ENCODE measurements around the gene SORBS2.

Gene SORBS2

DNA sequence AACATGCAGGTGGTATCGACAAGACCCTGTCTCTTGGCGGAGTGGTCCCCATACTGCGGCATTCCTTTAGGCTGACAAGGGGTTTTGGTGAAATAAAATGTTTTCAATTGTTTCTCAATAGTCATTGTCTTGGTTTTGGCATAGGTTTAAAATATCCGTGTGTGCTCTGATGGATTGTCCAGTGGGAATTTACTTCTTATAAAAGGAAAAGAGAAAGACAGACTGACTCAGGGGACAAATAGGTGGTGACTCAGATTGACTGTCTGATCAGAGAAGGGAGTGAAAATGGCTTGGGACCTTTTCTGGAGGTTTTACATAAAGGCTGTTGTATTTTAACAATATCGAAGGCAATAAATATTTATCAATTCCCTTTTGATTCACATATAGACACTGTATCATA is 129.8 kb downstream of the SORBS2 start:
- no peak for DNase-seq (ENCODE audit: low spot score)
- TF ChIP-seq, protein P1, sequence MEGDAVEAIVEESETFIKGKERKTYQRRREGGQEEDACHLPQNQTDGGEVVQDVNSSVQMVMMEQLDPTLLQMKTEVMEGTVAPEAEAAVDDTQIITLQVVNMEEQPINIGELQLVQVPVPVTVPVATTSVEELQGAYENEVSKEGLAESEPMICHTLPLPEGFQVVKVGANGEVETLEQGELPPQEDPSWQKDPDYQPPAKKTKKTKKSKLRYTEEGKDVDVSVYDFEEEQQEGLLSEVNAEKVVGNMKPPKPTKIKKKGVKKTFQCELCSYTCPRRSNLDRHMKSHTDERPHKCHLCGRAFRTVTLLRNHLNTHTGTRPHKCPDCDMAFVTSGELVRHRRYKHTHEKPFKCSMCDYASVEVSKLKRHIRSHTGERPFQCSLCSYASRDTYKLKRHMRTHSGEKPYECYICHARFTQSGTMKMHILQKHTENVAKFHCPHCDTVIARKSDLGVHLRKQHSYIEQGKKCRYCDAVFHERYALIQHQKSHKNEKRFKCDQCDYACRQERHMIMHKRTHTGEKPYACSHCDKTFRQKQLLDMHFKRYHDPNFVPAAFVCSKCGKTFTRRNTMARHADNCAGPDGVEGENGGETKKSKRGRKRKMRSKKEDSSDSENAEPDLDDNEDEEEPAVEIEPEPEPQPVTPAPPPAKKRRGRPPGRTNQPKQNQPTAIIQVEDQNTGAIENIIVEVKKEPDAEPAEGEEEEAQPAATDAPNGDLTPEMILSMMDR (IDR thresholded peaks at IDR 0.05; ENCODE audit: extremely low read depth, missing control alignments), result no peak

DNA sequence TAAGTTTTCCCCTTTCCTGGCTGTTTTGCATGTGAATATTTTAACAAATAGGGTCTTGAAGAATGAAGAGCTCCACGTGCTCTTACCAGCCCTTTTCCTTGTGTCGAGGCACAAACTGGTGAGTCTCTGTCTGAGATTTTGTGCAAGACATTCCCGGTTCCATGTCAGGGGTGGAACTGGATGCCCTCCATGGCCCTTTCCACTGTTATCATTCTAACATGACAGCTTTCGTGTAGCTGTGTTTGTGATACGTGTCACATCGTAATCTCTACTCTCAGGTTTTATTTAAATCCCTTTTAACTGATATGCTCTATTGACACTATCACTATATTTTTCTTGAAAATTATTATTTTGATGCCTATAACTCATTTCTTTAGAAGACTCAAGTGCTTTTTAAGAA is 130.4 kb downstream of the SORBS2 start:
- no peak for DNase-seq (ENCODE audit: low spot score)
- TF ChIP-seq, protein P1 (IDR thresholded peaks at IDR 0.05; ENCODE audit: extremely low read depth, missing control alignments), result no peak

DNA sequence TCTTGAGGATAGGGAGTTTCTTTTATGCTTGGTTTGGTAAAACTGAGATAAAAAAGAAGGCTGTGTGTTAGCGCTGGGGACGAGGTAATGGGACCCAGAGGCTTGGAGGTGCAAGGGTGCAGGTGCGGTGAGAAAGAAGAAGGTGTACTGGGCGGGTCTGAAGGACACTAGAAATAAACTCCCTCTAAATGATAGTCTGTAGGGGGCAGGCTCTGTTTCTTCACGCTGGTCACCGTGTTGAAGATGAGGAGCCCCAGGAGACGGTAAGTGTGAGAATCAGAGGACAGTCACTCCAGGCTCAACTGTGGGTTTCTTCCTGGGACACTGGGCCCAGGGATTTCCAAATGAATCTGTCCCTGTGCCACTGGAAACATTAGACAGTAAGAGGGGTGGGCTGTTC is 131.4 kb downstream of the SORBS2 start:
- TF ChIP-seq, protein P1 (IDR thresholded peaks at IDR 0.05; ENCODE audit: extremely low read depth, missing control alignments), result no peak

DNA sequence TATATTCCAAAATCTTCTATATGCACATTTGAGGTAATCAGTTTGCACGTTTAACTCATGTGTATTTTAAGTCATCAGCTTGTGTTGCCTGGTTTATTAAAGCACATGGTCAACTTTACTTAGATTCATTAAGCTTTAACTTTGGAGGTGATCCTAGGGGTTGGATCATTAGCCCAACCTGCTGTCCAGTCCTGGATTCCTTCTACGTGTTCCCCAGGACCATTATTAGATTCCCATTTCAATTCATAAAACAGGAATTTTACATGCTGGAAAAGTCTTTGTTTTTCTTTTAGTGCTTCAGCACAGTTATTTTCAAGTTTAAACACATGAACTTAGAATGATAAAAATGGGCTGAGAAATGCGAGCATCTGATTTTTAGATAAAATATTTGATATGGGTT is 132.5 kb downstream of the SORBS2 start:
- TF ChIP-seq, protein P1 (IDR thresholded peaks at IDR 0.05; ENCODE audit: extremely low read depth, missing control alignments), result no peak
- DNase-seq (ENCODE audit: low spot score), result no peak

More for the DNA sequence above, 131.4 kb downstream of the SORBS2 start:
- DNase-seq (ENCODE audit: low spot score), result no peak

DNA sequence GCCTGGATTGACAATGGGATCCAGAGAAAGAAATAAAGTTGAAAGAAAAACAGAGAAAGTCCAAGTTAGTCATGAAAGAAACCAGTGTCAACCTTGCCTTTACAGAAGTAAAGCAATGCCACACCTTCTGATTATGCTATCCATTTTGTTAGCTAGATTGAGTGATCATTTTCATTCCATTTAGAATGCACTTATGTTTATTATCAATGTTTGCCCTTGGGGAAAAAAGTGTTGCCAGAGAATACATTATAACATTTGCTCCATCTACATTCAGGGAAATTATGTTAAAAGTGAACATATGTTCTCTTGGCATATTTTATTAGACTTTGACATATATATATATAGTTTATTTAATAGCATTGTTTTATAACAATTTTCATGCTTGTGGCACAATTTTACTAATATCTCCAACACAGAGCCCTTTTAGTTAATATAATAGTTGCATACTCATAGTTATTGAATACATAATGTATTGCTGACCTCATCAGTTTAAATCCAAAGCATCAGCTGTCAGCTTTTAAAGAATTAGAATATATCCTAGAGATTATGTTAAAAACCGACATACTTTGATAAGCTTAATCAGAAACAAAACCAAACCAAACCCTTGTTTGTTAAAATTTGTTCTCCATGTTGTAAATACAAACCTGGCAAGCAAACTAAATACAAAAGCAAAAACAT is 134.2 kb downstream of the SORBS2 start:
- TF ChIP-seq, protein P1 (IDR thresholded peaks at IDR 0.05; ENCODE audit: extremely low read depth, missing control alignments), result no peak
- DNase-seq (ENCODE audit: low spot score), result no peak

DNA sequence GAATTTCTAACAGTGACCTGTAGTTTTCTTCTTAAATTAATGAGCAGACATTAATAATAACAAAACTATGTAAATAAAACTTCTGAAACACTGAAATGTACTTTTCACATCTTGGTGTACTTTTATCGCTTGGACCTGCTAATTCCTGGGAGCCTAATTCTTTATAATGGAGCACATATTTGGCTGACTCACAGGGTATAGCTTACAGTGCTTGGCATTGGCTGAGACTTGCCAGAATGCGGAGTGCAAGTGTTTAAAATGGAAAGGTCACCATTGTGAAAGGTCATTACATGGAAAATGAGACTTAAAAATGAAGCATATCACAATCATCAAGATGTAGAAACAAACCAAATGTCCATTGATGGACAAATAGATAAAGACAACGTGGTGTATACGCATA is 139.4 kb downstream of the SORBS2 start:
- DNase-seq (ENCODE audit: low spot score), result no peak
- TF ChIP-seq, protein P1 (IDR thresholded peaks at IDR 0.05; ENCODE audit: extremely low read depth, missing control alignments), result no peak

DNA sequence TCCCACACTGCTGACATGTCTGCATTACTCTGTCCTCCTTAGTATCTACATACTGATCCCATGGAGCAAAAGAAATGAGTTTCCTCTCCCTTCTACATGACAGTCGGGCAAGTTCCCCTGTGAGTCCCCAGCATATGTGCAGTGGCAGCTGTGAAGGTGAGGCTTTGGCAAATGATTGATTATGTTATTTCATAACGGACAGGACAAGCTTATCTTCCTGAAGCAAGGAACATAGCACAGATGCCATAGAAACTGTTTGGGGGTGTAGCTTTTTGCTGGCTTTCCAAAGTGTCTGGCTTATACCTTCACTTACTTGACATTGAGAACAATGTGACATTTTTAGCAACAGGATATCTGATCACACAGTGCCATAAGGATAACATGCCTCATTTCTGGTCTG is 139.8 kb downstream of the SORBS2 start:
- DNase-seq (ENCODE audit: low spot score), result no peak
- TF ChIP-seq, protein P1 (IDR thresholded peaks at IDR 0.05; ENCODE audit: extremely low read depth, missing control alignments), result no peak
